ENCODE data around the gene PHF20. TPM values are rescaled to one million over a fixed set of nuclear protein-coding genes. Genes with fewer than 3 reads are reported as not detected.

The PHF20 gene
- total and polyA plus RNA-seq, 2 of the 13 experiments (the other 11 are each of a cell fraction or from before 2014, with no cell fraction given) = 22.8 to 34.1 TPM

DNA sequence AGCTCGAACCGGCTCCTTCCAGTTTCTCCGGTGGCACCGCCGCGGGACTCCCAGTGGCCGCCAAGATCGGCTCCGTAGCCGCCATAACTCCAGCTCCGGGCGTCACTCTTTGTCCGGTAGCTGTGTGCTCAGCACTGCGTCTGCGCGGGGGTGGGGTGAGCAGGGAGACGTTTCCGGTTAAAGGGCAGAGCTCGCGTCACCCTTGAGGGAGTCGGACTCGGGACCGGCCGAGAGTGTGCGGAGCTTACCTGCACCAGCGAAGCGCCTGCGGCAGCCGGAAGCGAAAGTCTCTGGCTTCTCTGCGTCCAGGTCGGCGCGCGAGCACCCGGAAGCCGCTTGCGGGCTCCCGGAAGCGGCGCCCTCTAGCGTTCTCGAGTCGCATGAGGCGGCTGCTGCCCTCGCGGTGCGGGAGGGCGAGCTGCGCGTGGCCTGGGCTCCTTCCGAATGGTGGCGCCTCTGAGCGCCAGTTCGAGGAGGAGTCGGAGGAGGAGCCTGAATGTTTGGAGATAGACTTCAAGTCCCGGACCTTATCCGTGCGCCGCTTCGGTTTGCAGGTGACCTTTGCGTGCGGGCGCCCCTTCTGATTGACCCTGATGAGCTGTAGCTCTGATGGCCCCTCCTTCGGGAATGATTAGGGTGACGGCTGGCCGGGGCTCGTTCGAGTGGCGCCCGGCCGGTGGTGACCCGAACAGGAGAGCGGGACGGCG lies 182.5 kb downstream of the PHF20 start, which contains the start of gene SCAND1 (continued):
- TF ChIP-seq ZNF646 (CRISPR knock-in tag; IDR thresholded peaks at IDR 0.05) (0 out of 2 replicates have a peak, but pooled peaks have one; percentile 28), NCOA2 (CRISPR knock-in tag; IDR thresholded peaks at IDR 0.05) (peak; percentile 78), ZNF768 (CRISPR knock-in tag; IDR thresholded peaks at IDR 0.05) (peak; percentile 80), CBX1 (IDR thresholded peaks at IDR 0.05; ENCODE audit: low read depth) (peak; percentile 100), TFAP4 (IDR thresholded peaks at IDR 0.05; ENCODE audit: borderline replicate concordance, low read depth) (peak; percentile 73; the same call in 1 of the 2 replicates), ZNF512 (CRISPR knock-in tag; IDR thresholded peaks at IDR 0.05) (no peak), ZNF207 (IDR thresholded peaks at IDR 0.05; ENCODE audit: borderline replicate concordance) (no peak), ZBTB7B (CRISPR knock-in tag; IDR thresholded peaks at IDR 0.05) (peak; percentile 85), MED1 (CRISPR knock-in tag; IDR thresholded peaks at IDR 0.05) (peak; percentile 93), PHF5A (CRISPR knock-in tag; IDR thresholded peaks at IDR 0.05; ENCODE audit: low read depth, unreplicated experiment) (peak; percentile 94), TARDBP (CRISPR knock-in tag; IDR thresholded peaks at IDR 0.05) (peak; percentile 100), FOXO1 (CRISPR knock-in tag; IDR thresholded peaks at IDR 0.05) (peak; percentile 85), ZNF513 (CRISPR knock-in tag; conservative IDR thresholded peaks at IDR 0.05) (no peak), ZNF775 (CRISPR knock-in tag; IDR thresholded peaks at IDR 0.05; ENCODE audit: borderline replicate concordance) (no peak)
- TF ChIP-seq, protein P1, sequence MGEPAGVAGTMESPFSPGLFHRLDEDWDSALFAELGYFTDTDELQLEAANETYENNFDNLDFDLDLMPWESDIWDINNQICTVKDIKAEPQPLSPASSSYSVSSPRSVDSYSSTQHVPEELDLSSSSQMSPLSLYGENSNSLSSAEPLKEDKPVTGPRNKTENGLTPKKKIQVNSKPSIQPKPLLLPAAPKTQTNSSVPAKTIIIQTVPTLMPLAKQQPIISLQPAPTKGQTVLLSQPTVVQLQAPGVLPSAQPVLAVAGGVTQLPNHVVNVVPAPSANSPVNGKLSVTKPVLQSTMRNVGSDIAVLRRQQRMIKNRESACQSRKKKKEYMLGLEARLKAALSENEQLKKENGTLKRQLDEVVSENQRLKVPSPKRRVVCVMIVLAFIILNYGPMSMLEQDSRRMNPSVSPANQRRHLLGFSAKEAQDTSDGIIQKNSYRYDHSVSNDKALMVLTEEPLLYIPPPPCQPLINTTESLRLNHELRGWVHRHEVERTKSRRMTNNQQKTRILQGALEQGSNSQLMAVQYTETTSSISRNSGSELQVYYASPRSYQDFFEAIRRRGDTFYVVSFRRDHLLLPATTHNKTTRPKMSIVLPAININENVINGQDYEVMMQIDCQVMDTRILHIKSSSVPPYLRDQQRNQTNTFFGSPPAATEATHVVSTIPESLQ (CRISPR knock-in tag; conservative IDR thresholded peaks at IDR 0.05) = peak; percentile 15; the same call in 1 of the 2 replicates
